NOMO-1 (cell line): ENCODE data around the gene INF2.
A peak's percentile ranks its signal among the peaks of the same experiment; 100 is the strongest.
"Not testable (repeated sequence)": the region's sequence is repeated elsewhere in the genome, so short reads cannot be mapped to it uniquely, and the experiment has no call there.

ENCODE experiments used
- DNase-seq, 2 experiments: peaks; one replicate each; lab custom pipeline; 2025; ENCODE audit not compliant: unreplicated experiment in 2 of 2; lab: John Stamatoyannopoulos, UW

INF2 gene

GRCh38 chr14:104656014-104656714 is 33.3 kb upstream of the INF2 start:
- DNase-seq: no peak

GRCh38 chr14:104657101-104657524 is 32.3 kb upstream of the INF2 start:
- peak; percentile 34 to 53 for DNase-seq

DNA sequence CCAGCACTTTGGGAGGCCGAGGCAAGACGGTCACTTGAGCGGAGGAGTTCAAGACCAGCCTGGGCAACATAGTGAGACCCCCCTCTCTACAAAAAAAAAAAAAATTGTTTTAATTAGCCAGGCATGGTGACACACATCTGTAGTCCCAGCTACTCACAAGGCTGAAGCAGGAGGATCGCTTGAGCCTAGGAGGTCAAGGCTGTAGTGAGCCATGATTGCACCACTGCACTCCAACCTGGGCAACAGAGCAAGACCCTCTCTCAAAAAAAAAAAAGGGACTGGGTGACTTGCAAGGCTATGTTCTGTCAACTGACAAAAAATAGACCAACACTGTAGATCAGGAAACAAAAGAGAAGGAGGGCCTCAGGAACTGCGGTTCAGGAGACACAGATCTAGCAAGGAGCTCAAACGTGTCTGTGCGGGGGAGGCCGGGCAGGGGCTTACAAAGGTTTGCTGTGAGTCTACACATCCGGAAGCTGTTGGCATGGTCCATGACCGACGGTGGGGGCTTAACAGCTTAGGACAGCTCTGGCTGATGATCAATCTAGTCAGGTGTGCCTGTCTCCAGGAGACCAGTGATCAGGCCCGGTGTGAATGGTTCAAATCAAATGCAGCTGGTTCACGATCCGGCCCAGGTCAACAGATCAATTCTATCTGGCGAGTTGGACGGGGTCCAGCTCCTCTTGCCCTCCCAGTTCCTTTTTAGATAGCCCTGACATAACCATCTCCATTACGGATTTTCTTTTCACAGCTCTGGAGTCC is 31.7 kb upstream of the INF2 start:
- no peak for DNase-seq

DNA sequence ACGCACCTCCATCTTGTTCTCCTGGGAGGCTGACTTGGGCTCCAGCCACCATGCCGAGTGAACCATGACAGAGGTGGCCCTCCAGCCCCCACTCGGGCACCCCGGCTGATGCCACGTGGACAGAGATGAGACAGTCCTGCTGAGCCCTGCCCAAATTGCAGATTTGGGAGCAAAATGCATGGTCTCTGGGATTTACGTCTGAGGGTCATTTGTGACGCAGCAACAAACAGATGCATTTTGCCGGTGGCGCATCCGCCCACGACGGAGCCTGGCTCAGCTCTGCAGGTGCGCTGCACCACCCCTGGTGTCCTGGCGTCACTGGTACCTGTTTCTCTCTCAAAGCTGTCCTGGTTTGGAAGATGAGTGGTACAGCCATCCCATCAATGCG is 31.1 kb upstream of the INF2 start:
- no peak for DNase-seq

- no peak for DNase-seq
Observed at GRCh38 chr14:104659146-104659545, 30.3 kb upstream of the INF2 start.

- no peak for DNase-seq
Observed at GRCh38 chr14:104659764-104660523, 29.5 kb upstream of the INF2 start.

- DNase-seq: peak; percentile 48 to 62
Observed at GRCh38 chr14:104660597-104660996, 28.8 kb upstream of the INF2 start.

- no peak for DNase-seq
Observed at GRCh38 chr14:104661086-104661485, 28.3 kb upstream of the INF2 start.

- not testable (repeated sequence) for DNase-seq
Observed at GRCh38 chr14:104661528-104662157, 27.8 kb upstream of the INF2 start.

- not testable (repeated sequence) for DNase-seq
Observed at GRCh38 chr14:104662472-104662871, 26.9 kb upstream of the INF2 start.

GRCh38 chr14:104664107-104664506 is 25.3 kb upstream of the INF2 start:
- DNase-seq: no peak

DNA sequence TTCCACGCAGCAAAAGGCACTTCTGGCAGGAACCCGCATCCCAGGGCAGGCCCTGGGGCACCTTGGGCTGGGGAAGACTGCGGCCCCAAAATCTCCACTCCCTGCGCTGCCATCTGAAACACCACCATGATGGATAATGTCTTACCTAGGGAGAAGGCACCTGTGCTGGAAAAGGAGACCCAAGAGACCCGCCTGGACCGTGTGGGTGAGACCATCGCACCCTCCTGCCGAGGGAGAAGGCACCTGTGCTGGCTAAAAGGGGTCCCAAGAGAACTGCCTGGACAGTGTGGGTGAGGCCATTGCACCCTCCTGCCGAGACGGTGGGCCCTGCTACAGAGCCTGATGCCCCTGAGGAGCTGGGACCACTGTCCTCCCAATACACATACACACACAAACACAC is 24.8 kb upstream of the INF2 start:
- no peak for DNase-seq

GRCh38 chr14:104665114-104665656 is 24.2 kb upstream of the INF2 start:
- DNase-seq: no peak

GRCh38 chr14:104665657-104666522 is 23.5 kb upstream of the INF2 start:
- DNase-seq: no peak

DNA sequence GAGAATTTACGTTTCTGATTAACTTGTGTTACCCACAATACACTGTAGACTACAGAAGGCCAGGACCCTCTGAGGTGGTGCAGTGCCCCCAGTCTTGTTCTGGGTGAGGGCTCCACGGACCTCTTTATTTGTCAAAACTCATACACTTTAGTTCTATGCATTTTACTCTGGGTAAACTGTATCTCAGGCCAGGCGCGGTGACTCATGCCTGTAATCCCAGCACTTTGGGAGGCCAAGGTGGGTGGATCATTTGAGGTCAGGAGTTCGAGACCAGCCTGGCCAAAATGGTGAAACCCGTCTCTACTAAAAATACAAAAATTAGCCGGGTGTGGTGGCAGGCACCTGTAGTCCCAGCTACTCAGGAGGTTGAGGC is 22.9 kb upstream of the INF2 start:
- DNase-seq: not testable (repeated sequence)

DNA sequence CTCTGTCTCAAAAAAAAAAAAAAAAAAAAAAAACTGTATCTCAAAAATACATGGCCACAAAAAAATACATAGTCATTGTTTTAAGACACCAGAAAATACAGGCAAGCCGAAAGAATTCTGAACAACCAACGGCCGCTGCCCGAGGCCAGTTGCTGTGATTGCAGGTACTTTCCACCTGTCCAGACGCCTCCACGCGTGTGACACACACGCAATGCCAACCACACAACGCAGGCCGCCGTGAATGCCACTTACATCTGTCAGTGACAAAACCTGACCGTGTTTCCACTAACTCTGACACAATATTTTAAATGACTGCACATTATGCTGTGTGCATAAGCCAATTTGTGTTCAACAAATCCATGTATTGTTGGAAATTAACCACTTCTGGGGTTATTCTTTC is 22.4 kb upstream of the INF2 start:
- no peak for DNase-seq

GRCh38 chr14:104669697-104670096 is 19.7 kb upstream of the INF2 start:
- DNase-seq: no peak

DNA sequence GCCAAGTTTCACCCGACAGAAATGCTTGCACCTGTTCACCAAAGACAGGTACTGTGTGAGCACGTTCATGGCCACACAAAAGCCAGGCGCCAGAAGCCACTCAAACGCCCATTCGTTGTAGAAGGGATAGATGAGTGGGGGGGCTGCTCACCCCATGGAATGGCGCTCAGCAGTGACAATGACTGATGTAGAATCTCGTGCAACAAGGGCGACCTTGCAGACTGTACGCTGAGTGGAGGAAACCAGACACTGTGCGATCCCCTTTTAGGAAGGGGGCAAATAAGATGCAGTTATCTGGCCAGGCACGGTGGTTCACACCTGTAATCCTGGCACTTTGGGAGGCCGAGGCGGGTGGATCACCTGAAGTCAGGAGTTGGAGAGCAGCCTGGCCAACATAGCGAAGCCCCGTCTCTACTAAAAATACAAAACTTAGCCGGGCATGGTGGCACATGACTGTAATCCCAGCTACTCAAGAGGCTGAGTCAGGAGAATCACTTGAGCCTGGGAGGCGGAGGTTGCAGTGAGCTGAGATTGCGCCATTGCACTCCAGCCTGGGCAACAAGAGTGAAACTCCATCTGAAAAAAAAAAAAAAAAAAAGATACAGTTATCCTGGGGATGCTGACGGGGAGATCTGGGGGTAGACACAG is 18.0 kb upstream of the INF2 start:
- not testable (repeated sequence) for DNase-seq

GRCh38 chr14:104672119-104672518 is 17.3 kb upstream of the INF2 start:
- DNase-seq: not testable (repeated sequence)
